Effector memory CD8-positive, alpha-beta T cell (primary cell): ENCODE data around the gene DIPK1B.

Source experiments
- ATAC-seq: fragments of 150-1000 bp; cut with Tn5 transposase; replicated peaks from 2 replicates; pipeline ENCODE4 v1.10.0; 2021; ENCODE audit warnings: mild to moderate bottlenecking, moderate library complexity
- DNase-seq, 3 experiments: peaks; one replicate each; pipeline ENCODE4 v3.0.0; 2021
- H3K27ac Mint-ChIP-seq, 2 donors: one replicate each; pipeline ENCODE4 v1.8.0; 2022; ENCODE audit warnings: mild to moderate bottlenecking in 2 of 2, mixed read lengths in 2 of 2, moderate library complexity in 2 of 2
- H3K27me3 Mint-ChIP-seq, 2 donors: one replicate each; pipeline ENCODE4 v1.8.0; 2022; ENCODE audit warnings: mixed read lengths in 2 of 2
- H3K36me3 Mint-ChIP-seq: one replicate; pipeline ENCODE4 v1.8.0; 2022; ENCODE audit warnings: mild to moderate bottlenecking, moderate library complexity, mixed read lengths; ENCODE audit not compliant: insufficient read depth
- H3K4me1 Mint-ChIP-seq, 2 donors: one replicate each; pipeline ENCODE4 v1.8.0; 2022; ENCODE audit warnings: low read depth in 2 of 2, mixed read lengths in 2 of 2
- H3K4me3 Mint-ChIP-seq, 2 donors: one replicate each; pipeline ENCODE4 v1.8.0; 2022; ENCODE audit warnings: mild to moderate bottlenecking in 2 of 2, mixed read lengths in 2 of 2, moderate library complexity in 2 of 2
- H3K9me3 Mint-ChIP-seq, 2 donors: one replicate each; pipeline ENCODE4 v1.8.0; 2022; ENCODE audit warnings: mixed read lengths in 2 of 2

Gene DIPK1B

DNA sequence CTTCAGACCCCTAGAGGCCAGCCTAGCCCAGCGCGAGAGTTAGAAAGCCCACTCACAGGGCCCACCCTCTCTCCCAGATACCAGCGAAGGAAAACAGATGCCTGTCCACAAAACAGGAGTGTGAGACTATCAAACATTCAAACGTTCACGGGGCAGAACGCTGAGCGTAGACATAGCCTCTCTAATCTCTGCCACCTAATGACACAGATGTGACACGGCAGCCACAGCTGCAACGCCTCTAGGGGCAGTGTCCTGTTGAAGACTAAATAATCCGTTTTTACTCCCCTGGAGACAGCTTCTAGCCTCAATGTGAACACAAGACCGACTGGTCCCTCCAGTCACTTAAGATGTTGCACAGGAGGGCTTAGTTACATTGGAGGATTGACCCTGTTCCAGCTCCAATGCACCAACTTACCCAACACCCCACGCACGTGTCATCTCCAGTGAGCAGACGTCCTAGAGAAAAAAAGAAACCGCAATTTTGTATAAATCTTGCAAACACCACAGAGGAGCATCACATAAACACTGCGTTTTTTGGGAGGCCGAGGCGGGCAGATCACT, 14.3 kb downstream of the DIPK1B start:
- peak overlapping the region; percentile 97 to 98 for H3K27ac Mint-ChIP-seq
- H3K27me3 Mint-ChIP-seq = no peaks in the 10 kb centered on the region
- peaks cover 77% of the 10 kb centered on the region for H3K36me3 Mint-ChIP-seq
- peak; percentile 55 for ATAC-seq
- H3K4me3 Mint-ChIP-seq = peak overlapping the region; percentile 95 to 97
- H3K9me3 Mint-ChIP-seq = no peaks in the 10 kb centered on the region
- peaks cover 14 to 23% of the 10 kb centered on the region in 2 donors for H3K4me1 Mint-ChIP-seq
- DNase-seq = peak; percentile 38 to 56 (median 40)

DNA sequence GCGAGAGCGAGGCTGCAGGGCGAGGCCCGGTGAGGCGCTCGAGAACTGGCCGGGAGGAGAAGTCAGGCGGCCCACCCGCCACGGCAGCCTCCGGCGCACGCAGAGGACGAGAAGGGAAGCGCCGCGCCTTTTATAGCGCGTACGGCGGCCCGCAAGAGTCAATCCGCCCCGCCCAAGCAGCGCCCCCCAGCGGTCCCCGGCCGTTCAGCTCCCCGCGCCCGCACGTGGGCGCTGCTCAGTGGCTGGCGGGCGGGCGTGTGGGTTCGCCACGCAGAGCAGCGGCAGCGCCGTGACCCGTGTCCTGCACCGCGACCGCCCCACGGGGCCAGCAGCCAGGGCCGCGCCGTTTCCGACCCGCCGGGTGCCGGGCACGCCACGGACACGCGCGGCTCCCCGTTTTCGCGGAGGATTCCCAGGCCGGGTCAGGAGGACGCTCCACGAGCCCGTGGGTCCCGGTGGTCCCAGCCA, 15.7 kb downstream of the DIPK1B start:
- Mint-ChIP-seq H3K4me1 (peaks cover 14 to 23% of the 10 kb centered on the region in 2 donors), H3K9me3 (no peaks in the 10 kb centered on the region), H3K36me3 (peaks cover 70% of the 10 kb centered on the region), H3K4me3 (peak overlapping the region; percentile 95 to 97), H3K27me3 (no peaks in the 10 kb centered on the region), H3K27ac (peak overlapping the region; percentile 97 to 98)
- ATAC-seq = peak; percentile 76
- DNase-seq = peak; percentile 92 to 94 (median 93)

DNA sequence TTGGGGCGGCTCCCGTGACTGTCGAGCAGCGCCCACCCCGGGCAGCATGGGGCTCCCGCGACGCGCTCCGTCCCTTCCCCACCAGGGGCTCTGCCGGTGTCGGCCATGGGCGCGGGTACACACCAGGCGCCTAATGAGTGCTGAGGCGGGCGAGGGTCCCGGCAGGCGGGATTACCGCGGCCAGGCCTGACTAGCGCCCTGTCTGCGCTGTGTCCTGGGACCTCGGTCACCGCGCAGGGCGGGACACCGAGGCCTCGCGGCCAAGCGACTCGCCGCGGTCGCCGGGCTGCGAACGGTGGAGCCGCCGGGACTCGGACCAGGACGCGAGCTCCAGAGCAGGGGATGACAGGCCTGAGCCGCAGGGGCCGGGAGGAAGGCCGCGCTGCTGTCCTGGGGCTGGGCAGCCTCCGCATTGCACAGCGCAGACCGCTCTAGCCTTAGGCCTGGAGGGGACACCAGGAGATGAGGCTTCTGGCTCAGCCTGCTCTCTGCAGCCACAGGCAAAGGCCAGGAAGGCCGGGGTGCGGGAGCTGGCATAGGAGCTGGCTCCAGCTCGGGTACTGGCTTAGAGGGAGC, 16.3 kb downstream of the DIPK1B start:
- no peak for DNase-seq

DNA sequence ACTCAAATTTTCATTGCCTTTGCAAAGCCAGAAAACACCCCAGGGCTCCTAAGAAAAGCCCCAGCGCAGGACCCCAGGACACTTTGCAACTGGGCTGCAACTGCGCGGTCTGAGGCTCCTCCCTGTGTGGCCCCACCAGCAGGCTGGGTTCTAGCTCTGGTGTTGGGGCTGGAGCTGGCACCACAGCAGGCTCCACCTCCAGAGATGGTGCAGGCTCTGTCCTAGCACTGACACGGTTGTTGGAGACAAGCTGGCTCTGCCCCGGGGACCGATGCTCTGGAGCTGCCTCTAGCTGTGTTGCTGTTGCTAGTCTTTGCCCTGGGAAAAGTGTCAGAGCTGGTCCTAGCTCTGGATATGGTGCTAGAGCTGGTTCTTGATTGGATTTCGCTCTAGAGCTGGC, 16.8 kb downstream of the DIPK1B start:
- ATAC-seq (no peak), DNase-seq (no peak)
- Mint-ChIP-seq H3K4me3 (peak overlapping the region; percentile 41 to 95), H3K27ac (no peak overlapping the region), H3K27me3 (no peaks in the 10 kb centered on the region), H3K4me1 (peaks cover 14% of the 10 kb centered on the region in 2 donors), H3K36me3 (peaks cover 59% of the 10 kb centered on the region), H3K9me3 (no peaks in the 10 kb centered on the region)

More for the DNA sequence above, 16.3 kb downstream of the DIPK1B start:
- no peak for ATAC-seq
- Mint-ChIP-seq H3K36me3 (peaks cover 65% of the 10 kb centered on the region), H3K27ac (peak overlapping the region; percentile 97 to 98), H3K9me3 (no peaks in the 10 kb centered on the region), H3K4me1 (peaks cover 14 to 18% of the 10 kb centered on the region in 2 donors), H3K27me3 (no peaks in the 10 kb centered on the region), H3K4me3 (peak overlapping the region; percentile 41 to 95)

DNA sequence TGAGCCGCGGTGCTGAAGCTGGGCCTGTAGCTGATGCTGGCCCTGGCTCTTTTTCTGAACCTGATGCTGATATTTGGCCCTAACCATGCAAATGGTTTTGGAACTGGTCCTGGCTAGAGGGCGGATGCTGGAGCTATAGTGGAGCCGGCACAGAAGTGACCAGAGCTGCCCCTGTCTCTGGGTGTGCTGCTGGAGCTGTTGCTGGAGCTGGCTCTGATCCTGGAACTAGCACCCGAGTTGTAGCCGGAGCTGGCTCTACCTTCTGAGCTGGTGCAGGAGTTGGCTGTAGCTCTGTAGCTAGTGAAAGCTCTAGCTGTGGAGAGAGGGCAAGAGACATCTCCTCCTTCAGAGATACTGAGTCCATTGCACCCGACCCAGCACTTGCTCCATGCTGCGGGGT, 17.6 kb downstream of the DIPK1B start:
- H3K36me3 Mint-ChIP-seq = peaks cover 52% of the 10 kb centered on the region
- ATAC-seq (no peak), DNase-seq (no peak)
- H3K9me3 Mint-ChIP-seq = no peaks in the 10 kb centered on the region
- H3K27ac Mint-ChIP-seq = no peak overlapping the region
- H3K4me3 Mint-ChIP-seq = peak overlapping the region in 1 of 2 donors; percentile 95
- peaks cover 9 to 11% of the 10 kb centered on the region in 2 donors for H3K4me1 Mint-ChIP-seq
- no peaks in the 10 kb centered on the region for H3K27me3 Mint-ChIP-seq

DNA sequence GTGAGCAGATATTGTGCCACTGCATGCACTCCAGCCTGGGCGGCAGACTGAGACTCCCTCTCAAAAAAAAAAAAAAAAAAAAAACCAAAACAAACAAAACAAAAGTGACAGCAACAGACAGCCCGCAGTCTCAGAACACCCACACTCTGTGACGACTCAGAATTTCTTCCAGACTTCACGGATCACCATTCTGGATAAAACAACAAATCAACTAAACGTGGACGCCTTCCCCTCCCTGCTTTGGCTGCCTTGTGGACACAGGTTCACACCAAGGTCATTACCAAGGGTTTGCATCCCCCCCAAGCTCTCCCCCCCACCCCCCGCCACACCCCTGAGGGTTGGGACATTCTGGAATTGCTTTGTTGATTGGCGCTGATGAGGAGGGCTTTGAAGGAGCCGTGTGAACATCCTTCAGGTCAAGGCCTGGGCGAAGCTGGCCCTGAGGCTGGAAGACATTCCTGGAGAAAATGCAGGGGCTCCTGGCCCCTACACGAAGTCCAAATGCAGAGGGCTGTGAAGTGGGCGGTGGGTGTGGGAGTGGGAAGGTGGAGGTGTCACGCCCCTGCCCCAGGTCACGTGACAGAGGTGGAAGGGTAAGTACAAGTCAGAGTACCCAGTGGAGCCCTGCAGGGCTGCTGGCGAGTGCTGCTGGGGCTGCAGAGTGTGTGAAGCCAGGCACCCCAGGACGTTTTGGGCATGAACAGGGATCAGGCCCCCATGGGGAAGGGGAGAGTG, 20.2 kb downstream of the DIPK1B start:
- ATAC-seq (no peak), DNase-seq (no peak)
- Mint-ChIP-seq H3K36me3 (peaks cover 25% of the 10 kb centered on the region), H3K4me1 (peaks cover 0 to under 1% of the 10 kb centered on the region in 2 donors), H3K27me3 (no peaks in the 10 kb centered on the region), H3K27ac (no peak overlapping the region), H3K4me3 (no peak overlapping the region), H3K9me3 (no peaks in the 10 kb centered on the region)

- DNase-seq (no peak), ATAC-seq (no peak)
- Mint-ChIP-seq H3K9me3 (no peaks in the 10 kb centered on the region), H3K36me3 (peaks cover 17% of the 10 kb centered on the region), H3K27ac (no peak overlapping the region), H3K4me1 (no peaks in the 10 kb centered on the region), H3K4me3 (no peak overlapping the region), H3K27me3 (peaks cover 0 to 7% of the 10 kb centered on the region in 2 donors)
Observed at GRCh38 chr9:136733611-136734010, 21.2 kb downstream of the DIPK1B start.

DNA sequence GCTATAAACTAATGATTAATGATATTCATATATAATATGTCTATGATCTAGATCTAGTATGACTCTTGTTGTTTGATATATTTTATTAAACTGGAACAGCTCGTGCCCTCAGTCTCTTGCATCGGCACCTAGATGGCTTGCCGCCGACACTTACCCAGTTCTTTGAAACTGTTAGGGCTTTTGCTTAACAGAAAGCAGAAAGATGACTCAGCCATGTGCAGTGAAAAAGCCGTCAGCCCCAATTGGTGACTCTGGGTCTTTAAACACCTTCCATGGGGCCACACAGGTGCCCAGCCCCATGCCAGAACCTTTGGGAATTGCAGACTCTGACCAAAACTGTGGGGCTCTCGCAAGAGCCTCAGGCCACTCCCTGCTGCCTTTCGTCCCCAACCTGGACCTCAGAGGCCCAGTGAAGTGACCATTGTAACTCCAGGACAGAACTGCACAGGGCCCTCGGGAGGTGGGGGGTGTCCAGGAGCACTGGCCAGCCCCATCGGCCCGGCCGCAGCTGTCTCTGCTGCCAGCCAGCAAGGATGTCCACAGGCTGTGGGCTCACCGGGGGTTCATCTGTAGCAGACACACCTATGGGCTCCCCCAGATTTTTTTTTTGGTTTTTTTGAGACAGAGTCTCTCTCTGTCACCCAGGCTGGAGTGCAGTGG, 22.6 kb downstream of the DIPK1B start:
- Mint-ChIP-seq H3K4me3 (no peak overlapping the region), H3K27me3 (peaks cover 0 to 17% of the 10 kb centered on the region in 2 donors), H3K9me3 (no peaks in the 10 kb centered on the region), H3K4me1 (no peaks in the 10 kb centered on the region), H3K27ac (no peak overlapping the region), H3K36me3 (peaks cover 4% of the 10 kb centered on the region)
- no peak for DNase-seq
- ATAC-seq = no peak

- Mint-ChIP-seq H3K27ac (no peak overlapping the region), H3K4me1 (no peaks in the 10 kb centered on the region), H3K36me3 (peaks cover 3% of the 10 kb centered on the region), H3K4me3 (no peak overlapping the region), H3K9me3 (no peaks in the 10 kb centered on the region), H3K27me3 (peaks cover 0 to 17% of the 10 kb centered on the region in 2 donors)
- DNase-seq (no peak), ATAC-seq (no peak)
Observed at GRCh38 chr9:136735812-136736480, 23.6 kb downstream of the DIPK1B start.

DNA sequence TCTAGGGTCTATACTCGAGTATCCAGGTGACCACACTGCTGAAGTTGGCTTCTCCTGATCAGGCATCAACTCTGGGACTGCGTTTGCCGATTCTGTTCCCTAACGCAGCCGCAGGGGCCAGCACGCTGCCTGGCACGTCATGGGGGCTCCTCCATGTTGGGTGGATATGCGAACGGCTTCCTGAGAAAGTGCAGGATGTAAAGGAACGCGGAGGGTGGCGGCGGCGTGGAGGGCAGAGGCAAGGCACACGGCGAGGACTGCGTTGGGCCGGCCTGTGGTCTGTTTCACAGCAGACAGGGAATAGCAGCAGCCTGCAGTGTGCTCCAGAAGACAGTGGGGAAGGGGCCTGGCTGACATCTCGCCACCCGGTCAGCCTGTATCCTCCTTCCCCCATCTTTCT, 26.6 kb downstream of the DIPK1B start:
- DNase-seq (no peak), ATAC-seq (no peak)
- no peaks in the 10 kb centered on the region for H3K9me3 Mint-ChIP-seq
- H3K4me1 Mint-ChIP-seq = peaks cover 3% of the 10 kb centered on the region in 2 donors
- H3K4me3 Mint-ChIP-seq = no peak overlapping the region
- peaks cover 10 to 46% of the 10 kb centered on the region in 2 donors for H3K27me3 Mint-ChIP-seq
- no peak overlapping the region for H3K27ac Mint-ChIP-seq
- H3K36me3 Mint-ChIP-seq = peaks cover 3% of the 10 kb centered on the region

DNA sequence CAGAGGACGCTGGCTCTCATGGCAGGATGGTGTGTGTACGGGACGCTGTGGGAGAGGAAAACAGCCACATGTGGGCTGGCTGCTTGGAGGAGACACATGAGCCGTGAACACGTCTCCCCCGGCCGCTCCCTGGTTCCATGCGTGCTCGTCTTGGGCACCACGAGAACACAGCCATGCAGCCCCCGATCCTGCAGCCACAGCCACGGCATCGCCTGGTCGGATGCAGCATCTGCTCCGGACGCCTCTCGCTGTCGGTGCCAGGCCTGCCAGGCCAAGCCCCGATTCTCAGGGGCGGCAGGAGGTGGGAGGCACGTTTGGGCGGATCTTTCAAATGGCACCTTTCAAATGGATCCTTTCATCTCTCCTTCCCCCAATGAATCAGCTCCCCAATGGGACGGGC, 27.1 kb downstream of the DIPK1B start:
- Mint-ChIP-seq H3K4me1 (peaks cover 3% of the 10 kb centered on the region in 2 donors), H3K27ac (no peak overlapping the region), H3K27me3 (peaks cover 11 to 49% of the 10 kb centered on the region in 2 donors), H3K36me3 (peaks cover 3% of the 10 kb centered on the region), H3K4me3 (no peak overlapping the region), H3K9me3 (no peaks in the 10 kb centered on the region)
- DNase-seq (no peak), ATAC-seq (no peak)

DNA sequence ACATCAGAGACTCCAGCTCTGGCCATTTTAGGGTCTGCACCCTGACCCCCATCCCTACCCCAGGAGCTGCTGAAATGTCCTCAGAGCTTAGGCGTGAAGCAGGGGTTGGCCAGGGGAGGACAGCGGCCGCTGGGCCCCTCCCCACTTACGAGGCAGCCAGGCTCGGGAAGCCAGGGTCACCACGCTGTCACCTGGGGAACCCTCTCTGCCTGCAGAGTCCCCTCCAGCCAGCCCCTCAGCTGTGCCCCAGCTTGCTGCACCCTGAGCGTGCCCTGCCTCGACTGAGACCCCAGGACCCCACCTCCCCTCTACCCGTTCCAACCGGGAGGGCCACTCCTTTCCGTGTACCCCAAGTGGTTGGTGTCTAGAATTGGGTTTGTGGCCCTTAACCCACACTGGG, 27.7 kb downstream of the DIPK1B start:
- ATAC-seq = no peak

DNA sequence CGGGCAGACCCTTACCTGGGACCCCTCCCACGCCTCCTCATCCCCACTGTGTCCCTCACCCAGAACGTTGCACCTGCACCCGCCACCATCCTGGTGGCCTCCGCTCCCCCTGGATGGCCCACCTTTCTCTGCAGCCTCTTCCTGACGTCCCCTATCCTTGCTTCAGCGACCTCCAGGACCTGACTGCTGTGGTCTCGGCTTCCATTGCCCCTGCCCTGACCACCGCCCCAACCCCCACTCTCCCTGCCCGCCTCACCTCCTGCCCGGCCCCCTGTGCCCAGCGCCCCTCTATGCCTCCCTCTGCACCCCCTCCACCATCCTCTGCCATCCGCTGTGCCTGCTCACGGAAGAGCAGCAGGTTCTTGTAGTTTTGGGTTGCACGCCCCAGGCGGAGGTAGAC, 28.1 kb downstream of the DIPK1B start:
- ATAC-seq = no peak
- DNase-seq = no peak
- H3K4me3 Mint-ChIP-seq = no peak overlapping the region
- H3K27ac Mint-ChIP-seq = no peak overlapping the region
- peaks cover 11 to 59% of the 10 kb centered on the region in 2 donors for H3K27me3 Mint-ChIP-seq
- peaks cover 3% of the 10 kb centered on the region in 2 donors for H3K4me1 Mint-ChIP-seq
- peaks cover 3% of the 10 kb centered on the region for H3K36me3 Mint-ChIP-seq
- H3K9me3 Mint-ChIP-seq = no peaks in the 10 kb centered on the region

More for the DNA sequence above, 27.7 kb downstream of the DIPK1B start:
- no peak overlapping the region for H3K27ac Mint-ChIP-seq
- no peak overlapping the region for H3K4me3 Mint-ChIP-seq
- no peak for DNase-seq
- peaks cover 3% of the 10 kb centered on the region in 2 donors for H3K4me1 Mint-ChIP-seq
- peaks cover 3% of the 10 kb centered on the region for H3K36me3 Mint-ChIP-seq
- H3K27me3 Mint-ChIP-seq = peaks cover 11 to 55% of the 10 kb centered on the region in 2 donors
- H3K9me3 Mint-ChIP-seq = no peaks in the 10 kb centered on the region
